HCT116 (cell line): ENCODE data around the gene FCF1. TPM values are rescaled to one million over a fixed set of nuclear protein-coding genes. Genes with fewer than 3 reads are reported as not detected.

Experiments used
- ATAC-seq: fragments of 200-7000 bp; cut with Tn5 transposase; 2 replicates; pipeline ENCODE4 v1.9.1; 2020; ENCODE audit warnings: mild to moderate bottlenecking, moderate library complexity
- BruUV-seq: library from RNA; stranded (reverse); fragments of 400-500 nt; replicated peaks from 2 replicates; lab custom pipeline; 2021; lab: Mats Ljungman, UMichigan
- CTCF ChIA-PET: fragments of 300-600 bp; sonication (Branson Sonifier 250); formaldehyde crosslinking; loops from one replicate; lab custom pipeline; 2021; ENCODE audit warnings: antibody characterized with exemption; lab: Charles Lee
- POLR2A ChIA-PET: fragments of 300-600, 350-600 bp; sonication (Branson Sonifier 250); formaldehyde crosslinking; loops from one replicate; lab custom pipeline; 2021; ENCODE audit warnings: antibody characterized with exemption; lab: Charles Lee
- RAD21 ChIA-PET, 2 experiments: fragments of 300-600 bp; sonication (Branson Sonifier 250); formaldehyde crosslinking; loops; one replicate each; lab custom pipeline; 2023; ENCODE audit warnings: low total read pairs in 2 of 2; ENCODE audit not compliant: uncharacterized antibody in 2 of 2, unreplicated experiment in 2 of 2, low non-redundant PET in 1 of 2; lab: Charles Lee
- DNase-seq: peaks from one replicate; pipeline ENCODE4 v3.0.0-alpha.2; 2010; ENCODE audit warnings: low read depth, low spot score
- H2AFZ ChIP-seq: fragments of 200-600 bp; shearing (Covaris generic), sonication (generic); 2 replicates; pipeline ENCODE4 v1.6.1; 2017; ENCODE audit warnings: low read depth, mixed run types, mixed read lengths, antibody characterized with exemption, low read length; ENCODE audit not compliant: poor library complexity, severe bottlenecking
- H3K27ac ChIP-seq: 2 replicates; pipeline ENCODE4 v1.5.1; 2012; ENCODE audit warnings: low read depth, low read length
- H3K27me3 ChIP-seq: fragments of 200-600 bp; sonication (generic); 2 replicates; pipeline ENCODE4 v1.6.1; 2016; ENCODE audit warnings: mixed run types, low read length, mixed read lengths; ENCODE audit not compliant: insufficient read depth
- H3K36me3 ChIP-seq, 2 experiments: fragments of 200-500 bp in 1 of 2; fragments of 200-600 bp in 1 of 2; sonication (Bioruptor generic) in 1 of 2; sonication (generic) in 1 of 2; 2 replicates each; pipeline versions ENCODE4 v1.5.1 to v1.6.1; 2014 to 2016; ENCODE audit warnings: low read length in 2 of 2, inconsistent platforms in 1 of 2, mixed read lengths in 1 of 2, mixed run types in 1 of 2; ENCODE audit not compliant: insufficient read depth in 2 of 2, control insufficient read depth in 1 of 2
- H3K4me1 ChIP-seq, 2 experiments: fragments of 200-600 bp in 1 of 2; sonication (generic) in 1 of 2; 2 replicates each; pipeline versions ENCODE4 v1.5.1 to v1.6.1; 2012 to 2017; ENCODE audit warnings: low read length in 2 of 2, inconsistent platforms in 1 of 2, mild to moderate bottlenecking in 1 of 2, mixed read lengths in 1 of 2, mixed run types in 1 of 2, moderate library complexity in 1 of 2; ENCODE audit not compliant: insufficient read depth in 2 of 2, control insufficient read depth in 1 of 2
- H3K4me2 ChIP-seq: fragments of 200-600 bp; sonication (generic); 2 replicates; pipeline ENCODE4 v1.6.1; 2017; ENCODE audit warnings: mixed run types, low read length, mixed read lengths
- H3K4me3 ChIP-seq, 2 experiments: fragments of 200-600 bp in 1 of 2; sonication (generic) in 1 of 2; replicated peaks in 1 of 2; 2 replicates each; pipeline ENCODE4 v1.5.1; 2011 to 2016; ENCODE audit warnings: low read length in 2 of 2, control low read depth in 1 of 2, low read depth in 1 of 2, mild to moderate bottlenecking in 1 of 2, mixed read lengths in 1 of 2, mixed run types in 1 of 2
- H3K79me2 ChIP-seq: fragments of 200-600 bp; sonication (generic); 2 replicates; pipeline ENCODE4 v1.6.1; 2017; ENCODE audit warnings: mild to moderate bottlenecking, mixed run types, low read length, moderate library complexity, mixed read lengths; ENCODE audit not compliant: insufficient read depth
- H3K9ac ChIP-seq: fragments of 200-600 bp; sonication (generic); 2 replicates; pipeline ENCODE4 v1.6.1; 2016; ENCODE audit warnings: low read length, mixed read lengths
- H3K9me2 ChIP-seq: fragments of 200-600 bp; sonication (generic), shearing (Covaris generic); 2 replicates; pipeline ENCODE4 v1.6.1; 2017; ENCODE audit warnings: mixed run types, mild to moderate bottlenecking, moderate library complexity; ENCODE audit not compliant: insufficient read depth
- H3K9me3 ChIP-seq, 2 experiments: fragments of 200-500 bp in 1 of 2; fragments of 200-600 bp in 1 of 2; sonication (Bioruptor generic) in 1 of 2; sonication (generic) in 1 of 2; 2 replicates each; pipeline ENCODE4 v1.6.1; 2014 to 2017; ENCODE audit warnings: low read length in 2 of 2, mixed read lengths in 2 of 2, inconsistent platforms in 1 of 2, low read depth in 1 of 2, mild to moderate bottlenecking in 1 of 2, mixed run types in 1 of 2, moderate library complexity in 1 of 2; ENCODE audit not compliant: control insufficient read depth in 1 of 2, insufficient read depth in 1 of 2
- H4K20me1 ChIP-seq: fragments of 200-600 bp; sonication (generic), shearing (Covaris generic); 2 replicates; pipeline ENCODE4 v1.6.1; 2017; ENCODE audit warnings: mixed run types, mild to moderate bottlenecking, moderate library complexity; ENCODE audit not compliant: insufficient read depth
- CEBPB ChIP-seq: IDR thresholded peaks from 2 replicates; pipeline ENCODE4 v1.6.1; 2012; ENCODE audit warnings: low read depth
- EZH2phosphoT487 ChIP-seq: fragments of 200-600 bp; IDR thresholded peaks from 2 replicates; pipeline ENCODE4 v1.6.1; 2018; ENCODE audit warnings: antibody characterized with exemption, borderline replicate concordance
- JUND ChIP-seq: IDR thresholded peaks from 2 replicates; pipeline ENCODE4 v1.6.1; 2012
- POLR2A ChIP-seq: IDR thresholded peaks from 2 replicates; pipeline ENCODE4 v1.7.0; 2011; ENCODE audit warnings: borderline replicate concordance; ENCODE audit not compliant: insufficient read depth, insufficient read length; ENCODE audit errors: extremely low read depth
- POLR2AphosphoS5 ChIP-seq: IDR thresholded peaks from 2 replicates; pipeline ENCODE4 v1.6.1; 2011; ENCODE audit warnings: mild to moderate bottlenecking, low read depth, low read length, moderate library complexity
- RAD21 ChIP-seq: IDR thresholded peaks from 2 replicates; pipeline ENCODE4 v1.6.1; 2012; ENCODE audit warnings: low read depth, mild to moderate bottlenecking
- REST ChIP-seq: IDR thresholded peaks from 2 replicates; pipeline ENCODE4 v1.6.1; 2012; ENCODE audit warnings: low read depth
- SP1 ChIP-seq: IDR thresholded peaks from 2 replicates; pipeline ENCODE4 v1.6.1; 2012; ENCODE audit warnings: low read depth
- YY1 ChIP-seq: IDR thresholded peaks from 2 replicates; pipeline ENCODE4 v1.6.1; 2011; ENCODE audit warnings: low read length, low read depth, moderate library complexity, mild to moderate bottlenecking; ENCODE audit not compliant: insufficient replicate concordance; ENCODE audit errors: extremely low read depth
- intact Hi-C: fragments of 100-400 bp; cut with micrococcal nuclease; formaldehyde crosslinking; loops from 2 replicates; pipeline ENCODE4 v1.10.0; 2022
- total RNA-seq: library from RNA; stranded (reverse); gene quantifications from one replicate; pipeline ENCODE4 v1.2.1, GENCODE V29; 2021; ENCODE audit not compliant: unreplicated experiment
- TF ChIP-seq, protein P1 (sequence below): IDR thresholded peaks from 2 replicates; pipeline ENCODE4 v1.6.1; 2011; ENCODE audit warnings: mild to moderate bottlenecking, low read length, moderate library complexity; ENCODE audit not compliant: insufficient replicate concordance; ENCODE audit errors: extremely low read depth
- TF ChIP-seq, protein P2 (sequence below): IDR thresholded peaks from 2 replicates; pipeline ENCODE4 v1.6.1; 2012

FCF1 gene
- total RNA-seq, 1 experiment from 2014 or later, result 69.0 TPM

DNA sequence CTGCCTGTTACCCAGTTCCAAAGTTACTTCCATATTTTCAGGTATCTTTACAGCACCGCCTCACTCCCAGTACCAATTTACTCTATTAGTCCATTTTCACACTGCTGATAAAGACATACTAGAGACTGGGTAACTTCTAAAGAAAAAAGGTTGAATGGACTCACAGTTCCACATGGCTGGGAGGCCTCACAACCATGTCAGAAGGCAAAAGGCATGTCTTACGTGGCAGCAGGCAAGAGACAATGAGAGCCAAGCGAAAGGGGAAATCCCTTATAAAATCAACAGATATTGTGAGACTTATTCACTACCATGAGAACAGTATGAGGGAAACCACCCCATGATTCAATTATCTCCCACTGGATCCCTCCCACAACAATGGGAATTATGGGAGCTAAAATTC lies 9.9 kb upstream of the FCF1 start:
- H3K27ac ChIP-seq, result no peak overlapping the region
- ATAC-seq (no peak), DNase-seq (no peak)
- ChIA-PET CTCF (no interaction called here), POLR2A (no interaction called here), RAD21 (no interaction called here)
- no peak overlapping the region for H3K4me2 ChIP-seq
- H3K27me3 ChIP-seq, result no peaks in the 10 kb centered on the region
- no peaks in the 10 kb centered on the region for H3K9me2 ChIP-seq
- no peaks in the 10 kb centered on the region for H3K36me3 ChIP-seq
- no peak for TF ChIP-seq POLR2AphosphoS5
- TF ChIP-seq, protein P1, sequence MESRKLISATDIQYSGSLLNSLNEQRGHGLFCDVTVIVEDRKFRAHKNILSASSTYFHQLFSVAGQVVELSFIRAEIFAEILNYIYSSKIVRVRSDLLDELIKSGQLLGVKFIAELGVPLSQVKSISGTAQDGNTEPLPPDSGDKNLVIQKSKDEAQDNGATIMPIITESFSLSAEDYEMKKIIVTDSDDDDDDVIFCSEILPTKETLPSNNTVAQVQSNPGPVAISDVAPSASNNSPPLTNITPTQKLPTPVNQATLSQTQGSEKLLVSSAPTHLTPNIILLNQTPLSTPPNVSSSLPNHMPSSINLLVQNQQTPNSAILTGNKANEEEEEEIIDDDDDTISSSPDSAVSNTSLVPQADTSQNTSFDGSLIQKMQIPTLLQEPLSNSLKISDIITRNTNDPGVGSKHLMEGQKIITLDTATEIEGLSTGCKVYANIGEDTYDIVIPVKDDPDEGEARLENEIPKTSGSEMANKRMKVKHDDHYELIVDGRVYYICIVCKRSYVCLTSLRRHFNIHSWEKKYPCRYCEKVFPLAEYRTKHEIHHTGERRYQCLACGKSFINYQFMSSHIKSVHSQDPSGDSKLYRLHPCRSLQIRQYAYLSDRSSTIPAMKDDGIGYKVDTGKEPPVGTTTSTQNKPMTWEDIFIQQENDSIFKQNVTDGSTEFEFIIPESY, result no peak
- no peak for TF ChIP-seq RAD21
- TF ChIP-seq CEBPB, result no peak
- TF ChIP-seq JUND, result no peak
- TF ChIP-seq YY1, result no peak
- TF ChIP-seq, protein P2, sequence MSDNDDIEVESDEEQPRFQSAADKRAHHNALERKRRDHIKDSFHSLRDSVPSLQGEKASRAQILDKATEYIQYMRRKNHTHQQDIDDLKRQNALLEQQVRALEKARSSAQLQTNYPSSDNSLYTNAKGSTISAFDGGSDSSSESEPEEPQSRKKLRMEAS, result no peak
- TF ChIP-seq REST, result no peak
- no peak for TF ChIP-seq POLR2A
- no peak for TF ChIP-seq SP1
- no peak for TF ChIP-seq EZH2phosphoT487
- H3K79me2 ChIP-seq, result peaks cover 91% of the 10 kb centered on the region
- H4K20me1 ChIP-seq, result no peaks in the 10 kb centered on the region
- H3K9me3 ChIP-seq, result peaks cover 3 to 6% of the 10 kb centered on the region in 2 experiments; a peak in 2 of 4 replicates
- no TSS peak for BruUV-seq
- no peak overlapping the region for H2AFZ ChIP-seq
- H3K9ac ChIP-seq, result no peak overlapping the region
- H3K4me1 ChIP-seq, result no peaks in the 10 kb centered on the region
- no peak overlapping the region for H3K4me3 ChIP-seq
- intact Hi-C loops, result no loop called here
